ENCODE data around the gene KLF4. TPM values are rescaled to one million over a fixed set of nuclear protein-coding genes. Genes with fewer than 3 reads are reported as not detected.

The KLF4 gene
- total RNA-seq, 2 donors from 2014 or later = 0.98 to 1.0 TPM

- Mint-ChIP-seq H3K36me3 (no peaks in the 10 kb centered on the region), H3K4me1 (ENCODE audit: low read depth in 2 of 2) (no peaks in the 10 kb centered on the region), H3K9me3 (no peaks in the 10 kb centered on the region), H3K27ac (no peak overlapping the region), H3K27me3 (peaks cover 14 to 19% of the 10 kb centered on the region in 2 donors), H3K4me3 (no peak overlapping the region)
- ATAC-seq (no peak), DNase-seq (ENCODE audit: low spot score) (no peak)
These were observed 8.5 kb downstream of the KLF4 start for GRCh38 chr9:107481035-107481434.

- Mint-ChIP-seq H3K4me3 (no peak overlapping the region), H3K36me3 (no peaks in the 10 kb centered on the region), H3K27ac (no peak overlapping the region), H3K27me3 (peaks cover 11 to 13% of the 10 kb centered on the region in 2 donors), H3K9me3 (no peaks in the 10 kb centered on the region), H3K4me1 (ENCODE audit: low read depth in 2 of 2) (no peaks in the 10 kb centered on the region)
- DNase-seq (ENCODE audit: low spot score) (no peak), ATAC-seq (no peak)
These were observed 9.2 kb downstream of the KLF4 start for GRCh38 chr9:107480386-107480789.

GRCh38 chr9:107478805-107479204 lies 10.8 kb downstream of the KLF4 start:
- H3K9me3 Mint-ChIP-seq = no peaks in the 10 kb centered on the region
- peaks cover 6 to 9% of the 10 kb centered on the region in 2 donors for H3K27me3 Mint-ChIP-seq
- no peak overlapping the region for H3K27ac Mint-ChIP-seq
- H3K36me3 Mint-ChIP-seq = no peaks in the 10 kb centered on the region
- no peak for DNase-seq (ENCODE audit: low spot score)
- H3K4me3 Mint-ChIP-seq = no peak overlapping the region
- ATAC-seq = no peak
- no peaks in the 10 kb centered on the region for H3K4me1 Mint-ChIP-seq (ENCODE audit: low read depth in 2 of 2)

GRCh38 chr9:107474124-107474523 lies 15.4 kb downstream of the KLF4 start:
- no peak overlapping the region for H3K27ac Mint-ChIP-seq
- no peaks in the 10 kb centered on the region for H3K4me1 Mint-ChIP-seq (ENCODE audit: low read depth in 2 of 2)
- H3K4me3 Mint-ChIP-seq = no peak overlapping the region
- ATAC-seq = no peak
- H3K36me3 Mint-ChIP-seq = no peaks in the 10 kb centered on the region
- H3K9me3 Mint-ChIP-seq = no peaks in the 10 kb centered on the region
- H3K27me3 Mint-ChIP-seq = peaks cover 4 to 5% of the 10 kb centered on the region in 2 donors
- no peak for DNase-seq (ENCODE audit: low spot score)

GRCh38 chr9:107472581-107473340 lies 16.8 kb downstream of the KLF4 start:
- no peak for ATAC-seq
- no peaks in the 10 kb centered on the region for H3K36me3 Mint-ChIP-seq
- no peaks in the 10 kb centered on the region for H3K9me3 Mint-ChIP-seq
- H3K27me3 Mint-ChIP-seq = peaks cover 5 to 8% of the 10 kb centered on the region in 2 donors
- no peak overlapping the region for H3K27ac Mint-ChIP-seq
- no peaks in the 10 kb centered on the region for H3K4me1 Mint-ChIP-seq (ENCODE audit: low read depth in 2 of 2)
- DNase-seq (ENCODE audit: low spot score) = peak; percentile 34
- H3K4me3 Mint-ChIP-seq = no peak overlapping the region

GRCh38 chr9:107471552-107471951 lies 18.0 kb downstream of the KLF4 start:
- Mint-ChIP-seq H3K27me3 (peaks cover 12 to 15% of the 10 kb centered on the region in 2 donors), H3K9me3 (no peaks in the 10 kb centered on the region), H3K36me3 (no peaks in the 10 kb centered on the region), H3K4me3 (no peak overlapping the region), H3K27ac (no peak overlapping the region), H3K4me1 (ENCODE audit: low read depth in 2 of 2) (no peaks in the 10 kb centered on the region)
- DNase-seq (ENCODE audit: low spot score) = no peak
- ATAC-seq = no peak

GRCh38 chr9:107467416-107467815 lies 22.2 kb downstream of the KLF4 start:
- H3K27ac Mint-ChIP-seq = no peak overlapping the region
- H3K4me1 Mint-ChIP-seq (ENCODE audit: low read depth in 2 of 2) = peaks cover 0 to 5% of the 10 kb centered on the region in 2 donors
- no peak for DNase-seq (ENCODE audit: low spot score)
- ATAC-seq = no peak
- peaks cover 23 to 31% of the 10 kb centered on the region in 2 donors for H3K27me3 Mint-ChIP-seq
- H3K9me3 Mint-ChIP-seq = no peaks in the 10 kb centered on the region
- no peaks in the 10 kb centered on the region for H3K36me3 Mint-ChIP-seq
- H3K4me3 Mint-ChIP-seq = no peak overlapping the region

GRCh38 chr9:107466826-107467225 lies 22.7 kb downstream of the KLF4 start:
- no peaks in the 10 kb centered on the region for H3K36me3 Mint-ChIP-seq
- DNase-seq (ENCODE audit: low spot score) (no peak), ATAC-seq (no peak)
- H3K9me3 Mint-ChIP-seq = no peaks in the 10 kb centered on the region
- peak overlapping the region; percentile 15 for H3K4me3 Mint-ChIP-seq
- H3K4me1 Mint-ChIP-seq (ENCODE audit: low read depth in 2 of 2) = peaks cover 0 to 5% of the 10 kb centered on the region in 2 donors
- no peak overlapping the region for H3K27ac Mint-ChIP-seq
- peaks cover 23 to 31% of the 10 kb centered on the region in 2 donors for H3K27me3 Mint-ChIP-seq

- Mint-ChIP-seq H3K9me3 (no peaks in the 10 kb centered on the region), H3K27ac (no peak overlapping the region), H3K36me3 (no peaks in the 10 kb centered on the region), H3K4me1 (ENCODE audit: low read depth in 2 of 2) (peaks cover 0 to 5% of the 10 kb centered on the region in 2 donors), H3K27me3 (peaks cover 28 to 33% of the 10 kb centered on the region in 2 donors), H3K4me3 (peak overlapping the region; percentile 39)
- no peak for DNase-seq (ENCODE audit: low spot score)
- peak; percentile 85 to 92 for ATAC-seq
These were observed 23.8 kb downstream of the KLF4 start for GRCh38 chr9:107465467-107466451.

GRCh38 chr9:107464516-107464915 lies 25.1 kb downstream of the KLF4 start:
- H3K27ac Mint-ChIP-seq = no peak overlapping the region
- H3K4me3 Mint-ChIP-seq = peak overlapping the region; percentile 39
- DNase-seq (ENCODE audit: low spot score) = no peak
- ATAC-seq = no peak
- peaks cover 31 to 41% of the 10 kb centered on the region in 2 donors for H3K27me3 Mint-ChIP-seq
- peaks cover 0 to 5% of the 10 kb centered on the region in 2 donors for H3K4me1 Mint-ChIP-seq (ENCODE audit: low read depth in 2 of 2)
- H3K9me3 Mint-ChIP-seq = no peaks in the 10 kb centered on the region
- H3K36me3 Mint-ChIP-seq = no peaks in the 10 kb centered on the region

GRCh38 chr9:107462691-107463090 lies 26.9 kb downstream of the KLF4 start:
- no peak for ATAC-seq
- Mint-ChIP-seq H3K27me3 (peaks cover 28 to 41% of the 10 kb centered on the region in 2 donors), H3K27ac (no peak overlapping the region), H3K9me3 (no peaks in the 10 kb centered on the region), H3K4me3 (no peak overlapping the region), H3K36me3 (no peaks in the 10 kb centered on the region), H3K4me1 (ENCODE audit: low read depth in 2 of 2) (peaks cover 0 to 5% of the 10 kb centered on the region in 2 donors)
- DNase-seq (ENCODE audit: low spot score) = no peak

- Mint-ChIP-seq H3K36me3 (no peaks in the 10 kb centered on the region), H3K4me1 (ENCODE audit: low read depth in 2 of 2) (peaks cover 0 to 3% of the 10 kb centered on the region in 2 donors), H3K4me3 (no peak overlapping the region), H3K27ac (no peak overlapping the region), H3K27me3 (peaks cover 19 to 33% of the 10 kb centered on the region in 2 donors), H3K9me3 (no peaks in the 10 kb centered on the region)
- DNase-seq (ENCODE audit: low spot score) (no peak), ATAC-seq (peak in 1 of 2 donors; percentile 28)
These were observed 29.2 kb downstream of the KLF4 start for GRCh38 chr9:107460153-107461023.

GRCh38 chr9:107455425-107456135 lies 34.0 kb downstream of the KLF4 start:
- H3K9me3 Mint-ChIP-seq = no peaks in the 10 kb centered on the region
- no peak for ATAC-seq

More at GRCh38 chr9:107455425-107456135, 34.0 kb downstream of the KLF4 start:
- Mint-ChIP-seq H3K4me3 (no peak overlapping the region), H3K4me1 (ENCODE audit: low read depth in 2 of 2) (no peaks in the 10 kb centered on the region), H3K36me3 (no peaks in the 10 kb centered on the region), H3K27me3 (peaks cover 12 to 25% of the 10 kb centered on the region in 2 donors), H3K27ac (no peak overlapping the region)
- DNase-seq (ENCODE audit: low spot score) = no peak
